ENCODE results near the gene ID1. TPM values are rescaled to one million over a fixed set of nuclear protein-coding genes. Genes with fewer than 3 reads are reported as not detected.

ID1 gene
- polyA plus RNA-seq, 2 of the 4 experiments (the other 2 are of a cell fraction) = 237 to 432 TPM

DNA sequence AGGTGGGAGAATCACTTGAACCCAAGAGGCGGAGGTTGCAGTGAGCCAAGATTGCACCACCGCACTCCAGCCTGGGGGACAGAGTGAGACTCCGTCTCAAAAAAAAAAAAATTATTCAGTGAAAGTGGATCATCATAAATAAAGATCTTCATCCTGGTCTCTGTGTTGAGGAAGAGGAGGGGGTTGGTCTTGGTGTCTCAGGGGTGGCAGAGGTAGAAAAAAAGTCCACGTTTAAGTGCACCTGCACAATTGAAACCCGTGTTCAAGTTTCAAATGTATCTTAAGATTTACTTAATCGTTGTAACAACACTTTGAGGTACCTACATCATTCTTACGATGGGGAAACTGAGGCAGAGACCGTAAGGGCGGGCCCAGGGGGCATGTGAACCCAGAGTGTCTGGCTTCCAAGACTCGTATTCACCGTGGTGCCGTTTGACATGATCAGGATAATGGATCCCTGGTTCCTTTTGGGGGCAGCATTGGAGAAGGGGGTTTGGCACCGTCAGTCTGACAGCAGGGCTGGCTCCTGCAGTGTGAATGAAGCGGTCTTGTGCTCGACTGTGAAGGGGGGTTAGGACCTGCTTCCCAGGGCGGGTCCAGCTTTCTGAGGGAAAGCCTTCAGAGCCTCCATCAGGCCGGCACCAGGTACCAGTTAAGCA, 32.9 kb upstream of the ID1 start (continued):
- TF ChIP-seq POLR2AphosphoS2 (conservative IDR thresholded peaks at IDR 0.05; ENCODE audit: low read length) = no peak
- TF ChIP-seq ESRRA (IDR thresholded peaks at IDR 0.05; ENCODE audit: borderline replicate concordance, low read length) = no peak
- TF ChIP-seq MAZ (IDR thresholded peaks at IDR 0.05; ENCODE audit: borderline replicate concordance, low read depth, low read length) = no peak
- TF ChIP-seq CBX2 (IDR thresholded peaks at IDR 0.05; ENCODE audit: borderline replicate concordance, low read depth) = no peak
- TF ChIP-seq, protein P1, sequence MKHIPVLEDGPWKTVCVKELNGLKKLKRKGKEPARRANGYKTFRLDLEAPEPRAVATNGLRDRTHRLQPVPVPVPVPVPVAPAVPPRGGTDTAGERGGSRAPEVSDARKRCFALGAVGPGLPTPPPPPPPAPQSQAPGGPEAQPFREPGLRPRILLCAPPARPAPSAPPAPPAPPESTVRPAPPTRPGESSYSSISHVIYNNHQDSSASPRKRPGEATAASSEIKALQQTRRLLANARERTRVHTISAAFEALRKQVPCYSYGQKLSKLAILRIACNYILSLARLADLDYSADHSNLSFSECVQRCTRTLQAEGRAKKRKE (CRISPR knock-in tag; IDR thresholded peaks at IDR 0.05; ENCODE audit: low read depth) = no peak; the same call in 1 of the 2 replicates
- no peak for TF ChIP-seq HOXB5 (CRISPR knock-in tag; IDR thresholded peaks at IDR 0.05)
- no peak for TF ChIP-seq ZFP36 (IDR thresholded peaks at IDR 0.05; ENCODE audit: borderline replicate concordance, partially characterized antibody)
- TF ChIP-seq SMC3 (IDR thresholded peaks at IDR 0.05) = no peak
- TF ChIP-seq CTCF (IDR thresholded peaks at IDR 0.05) = no peak; the same call in 2 of the 3 replicates
- no peak for TF ChIP-seq HMGXB4 (CRISPR knock-in tag; IDR thresholded peaks at IDR 0.05; ENCODE audit: borderline replicate concordance)
- TF ChIP-seq CEBPB (IDR thresholded peaks at IDR 0.05) = no peak
- TF ChIP-seq KDM5A (IDR thresholded peaks at IDR 0.05) = no peak
- TF ChIP-seq JUN (IDR thresholded peaks at IDR 0.05) = no peak
- TF ChIP-seq JUNB (IDR thresholded peaks at IDR 0.05) = no peak
- no peak for TF ChIP-seq NR3C1 (IDR thresholded peaks at IDR 0.05)
- TF ChIP-seq, protein P2, sequence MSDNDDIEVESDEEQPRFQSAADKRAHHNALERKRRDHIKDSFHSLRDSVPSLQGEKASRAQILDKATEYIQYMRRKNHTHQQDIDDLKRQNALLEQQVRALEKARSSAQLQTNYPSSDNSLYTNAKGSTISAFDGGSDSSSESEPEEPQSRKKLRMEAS (IDR thresholded peaks at IDR 0.05) = no peak
- TF ChIP-seq CHD2 (IDR thresholded peaks at IDR 0.05; ENCODE audit: low read length, partially characterized antibody) = no peak
- TF ChIP-seq RFX5 (IDR thresholded peaks at IDR 0.05) = no peak
- TF ChIP-seq HOXA7 (CRISPR knock-in tag; IDR thresholded peaks at IDR 0.05) = no peak
- no peak for TF ChIP-seq HES2 (IDR thresholded peaks at IDR 0.05)
- peak; percentile 90 for TF ChIP-seq HOXB13 (CRISPR knock-in tag; IDR thresholded peaks at IDR 0.05; ENCODE audit: low read depth)
- TF ChIP-seq RARB (CRISPR knock-in tag; IDR thresholded peaks at IDR 0.05) = no peak
- TF ChIP-seq RAD21 (conservative IDR thresholded peaks at IDR 0.05 in 1 of 2, IDR thresholded peaks at IDR 0.05 in 1 of 2) = 0 out of 5 replicates have a peak, but pooled peaks of 1 of the 2 experiments have one; percentile 2

All from A549 (cell line).